GM12878 (cell line): Measurements from ENCODE around the gene HSD17B2. TPM values are rescaled to one million over a fixed set of nuclear protein-coding genes. Genes with fewer than 3 reads are reported as not detected.

Experiments used
- ATAC-seq: fragments of 200-7000 bp; cut with Tn5 transposase; 3 replicates; pipeline ENCODE4 v1.9.1; 2020; ENCODE audit warnings: mild to moderate bottlenecking, moderate library complexity
- BruUV-seq: library from RNA; stranded (reverse); fragments of 400-500 nt; replicated peaks from 2 replicates; lab custom pipeline; 2021; lab: Mats Ljungman, UMichigan
- CTCF ChIA-PET: fragments of 300-600 bp; sonication (Branson Sonifier 250); formaldehyde crosslinking; extraction: SDS; loops from one replicate; lab custom pipeline; 2021; ENCODE audit warnings: inconsistent platforms; lab: Yijun Ruan, JAX
- POLR2A ChIA-PET: fragments of 350-600 bp; formaldehyde crosslinking; extraction: SDS; loops from one replicate; lab custom pipeline; 2021; ENCODE audit warnings: inconsistent platforms; lab: Charles Lee
- RAD21 ChIA-PET: fragments of 300-600 bp; sonication (Branson Sonifier 250); formaldehyde crosslinking; loops from one replicate; lab custom pipeline; 2023; ENCODE audit warnings: antibody characterized with exemption; ENCODE audit not compliant: unreplicated experiment; lab: Charles Lee
- SMC1A ChIA-PET: fragments of 300-600 bp; sonication (Branson Sonifier 250); formaldehyde crosslinking; loops from one replicate; lab custom pipeline; 2023; ENCODE audit not compliant: unreplicated experiment, uncharacterized antibody; lab: Charles Lee
- DNase-seq: peaks from one replicate; pipeline ENCODE4 v3.0.0-alpha.2; 2011; ENCODE audit warnings: low read depth, low spot score
- FAIRE-seq: peaks from 3 replicates; lab custom pipeline; 2011; peaks lifted over from hg19 to GRCh38; lab: Jason Lieb, UNC
- H2AFZ ChIP-seq: 2 replicates; pipeline ENCODE4 v1.6.0; 2011; ENCODE audit warnings: low read depth, low read length, control low read depth; ENCODE audit not compliant: control insufficient read depth
- H3K27ac ChIP-seq: 2 replicates; pipeline ENCODE4 v1.5.1; 2011; ENCODE audit warnings: control low read depth; ENCODE audit not compliant: control insufficient read depth, insufficient read depth
- H3K27me3 ChIP-seq, 2 experiments: replicated peaks in 1 of 2; 2 replicates each; pipeline versions ENCODE4 v1.6.0 to v1.6.1; 2011; ENCODE audit warnings: low read length in 1 of 2; ENCODE audit not compliant: control insufficient read depth in 2 of 2, insufficient read depth in 2 of 2
- H3K36me3 ChIP-seq, 2 experiments: 2 replicates each; pipeline ENCODE4 v1.5.1; 2011; ENCODE audit warnings: low read length in 1 of 2; ENCODE audit not compliant: control insufficient read depth in 2 of 2, insufficient read depth in 2 of 2
- H3K4me1 ChIP-seq: 2 replicates; pipeline ENCODE4 v1.6.1; 2011; ENCODE audit warnings: mild to moderate bottlenecking, low read length, moderate library complexity, mixed read lengths; ENCODE audit not compliant: control insufficient read depth, insufficient read depth
- H3K4me2 ChIP-seq: 2 replicates; pipeline ENCODE4 v1.6.0; 2011; ENCODE audit warnings: control low read depth; ENCODE audit not compliant: control insufficient read depth, insufficient read depth
- H3K4me3 ChIP-seq: fragments of 200-600 bp; sonication (generic); 2 replicates; pipeline ENCODE4 v1.5.1; 2016
- H3K79me2 ChIP-seq: 2 replicates; pipeline ENCODE4 v1.6.0; 2011; ENCODE audit warnings: low read length; ENCODE audit not compliant: control insufficient read depth, insufficient read depth
- H3K9ac ChIP-seq: 2 replicates; pipeline ENCODE4 v1.8.0; 2011; ENCODE audit warnings: low read length, control low read depth, mixed read lengths; ENCODE audit not compliant: control insufficient read depth, insufficient read depth
- H3K9me3 ChIP-seq: replicated peaks from 3 replicates; pipeline ENCODE4 v1.5.1; 2011; ENCODE audit warnings: mild to moderate bottlenecking, low read length; ENCODE audit not compliant: control insufficient read depth, insufficient read depth
- H4K20me1 ChIP-seq: 2 replicates; pipeline ENCODE4 v1.6.0; 2011; ENCODE audit not compliant: control insufficient read depth, insufficient read depth
- DPF2 ChIP-seq: fragments of 450-650 bp; IDR thresholded peaks from 2 replicates; pipeline ENCODE4 v1.6.1; 2017; ENCODE audit warnings: mild to moderate bottlenecking
- EGR1 ChIP-seq, 2 experiments: IDR thresholded peaks; 1 replicate in 1 of 2; 2 replicates in 1 of 2; pipeline ENCODE4 v1.6.1; 2011 to 2012; ENCODE audit warnings: low read depth in 2 of 2, low read length in 2 of 2, borderline replicate concordance in 1 of 2, mild to moderate bottlenecking in 1 of 2, moderate library complexity in 1 of 2
- ETV6 ChIP-seq, 2 experiments: fragments of 450-650 bp in 1 of 2; IDR thresholded peaks in 1 of 2; conservative IDR thresholded peaks in 1 of 2; 2 replicates each; pipeline ENCODE4 v1.6.1; 2014; ENCODE audit warnings: antibody characterized with exemption in 1 of 2, borderline replicate concordance in 1 of 2, low read depth in 1 of 2, mild to moderate bottlenecking in 1 of 2, moderate library complexity in 1 of 2
- NFYB ChIP-seq: IDR thresholded peaks from 2 replicates; pipeline ENCODE4 v1.6.1; 2011; ENCODE audit warnings: low read depth, mild to moderate bottlenecking, low read length, improper control_type of control experiment, moderate library complexity; ENCODE audit not compliant: insufficient read depth
- NR2F1 ChIP-seq: fragments of 450-650 bp; conservative IDR thresholded peaks from 2 replicates; pipeline ENCODE4 v1.6.1; 2017; ENCODE audit warnings: mild to moderate bottlenecking
- NRF1 ChIP-seq: conservative IDR thresholded peaks from 2 replicates; pipeline ENCODE4 v1.6.1; 2011; ENCODE audit warnings: mild to moderate bottlenecking, low read depth, low read length, improper control_type of control experiment
- STAT1 ChIP-seq: fragments of 450-650 bp; conservative IDR thresholded peaks from 2 replicates; pipeline ENCODE4 v1.6.1; 2014; ENCODE audit warnings: antibody characterized with exemption, mild to moderate bottlenecking
- SUZ12 ChIP-seq: fragments of 200-600 bp; sonication (generic); IDR thresholded peaks from one replicate; pipeline ENCODE4 v1.6.1; 2018; ENCODE audit warnings: antibody characterized with exemption, mild to moderate bottlenecking; ENCODE audit not compliant: unreplicated experiment
- WGBS: methylation state at CpG from one replicate; pipeline ENCODE4 v1.1.6; 2016; ENCODE audit warnings: low lambda C conversion rate; ENCODE audit not compliant: insufficient replicate concordance, insufficient coverage; ENCODE audit errors: missing lambda C conversion rate; 5-methylcytosine and 5-hydroxymethylcytosine counted together
- in situ Hi-C: fragments of 300-500 bp; cut with MboI; formaldehyde crosslinking; loops from 9 replicates; pipeline ENCODE4 v1.14.3; 2018; ENCODE audit warnings: mixed read lengths
- intact Hi-C: fragments of 100-400 bp; cut with micrococcal nuclease; formaldehyde crosslinking; loops from one replicate; pipeline ENCODE4 v1.14.2; 2022; ENCODE audit not compliant: unreplicated experiment
- polyA plus RNA-seq, 11 experiments: library from polyadenylated mRNA; depleted of rRNA in 4 of 11; unstranded in 6 of 11; stranded (reverse) in 5 of 11; fragments of >200 nt; fragmentation: Nextera tagmentation in 4 of 11; fragmentation: Illumina TruSeq in 1 of 11; extraction: Ambion mirVana in 4 of 11; extraction: Trizol in 1 of 11; gene quantifications; 1 replicate in 1 of 11; 2 replicates in 10 of 11; pipeline versions ENCODE4 v1.2.1 to v1.2.3, GENCODE V29; 2011 to 2016; ENCODE audit warnings: inconsistent platforms in 2 of 11, missing spikeins in 2 of 11, low read depth in 1 of 11
- total RNA-seq, 4 experiments: library from RNA; depleted of rRNA in 3 of 4; stranded (reverse); fragments of >200 nt in 3 of 4; fragmentation: Illumina TruSeq in 1 of 4; extraction: Trizol in 1 of 4; gene quantifications; 2 replicates each; pipeline versions ENCODE4 v1.2.1 to v1.2.3, GENCODE V29; 2013 to 2021
- TF ChIP-seq, protein P1 (sequence below): fragments of 450-650 bp; IDR thresholded peaks from 2 replicates; pipeline ENCODE4 v1.6.1; 2017; ENCODE audit warnings: low read depth, mild to moderate bottlenecking, moderate library complexity
- TF ChIP-seq, protein P2 (sequence below): IDR thresholded peaks from 2 replicates; pipeline ENCODE4 v1.6.1; 2011; ENCODE audit warnings: borderline replicate concordance, low read depth, mild to moderate bottlenecking, moderate library complexity, mixed read lengths, low read length; ENCODE audit not compliant: insufficient read depth; ENCODE audit errors: extremely low read length
- TF ChIP-seq, protein P3 (sequence below): IDR thresholded peaks from 2 replicates; pipeline ENCODE4 v1.6.1; 2011; ENCODE audit warnings: low read depth, mild to moderate bottlenecking, low read length, moderate library complexity, borderline replicate concordance; ENCODE audit errors: extremely low read depth
- TF ChIP-seq, protein P4 (sequence below): fragments of 450-650 bp; IDR thresholded peaks from 2 replicates; pipeline ENCODE4 v1.6.1; 2017; ENCODE audit warnings: borderline replicate concordance
- TF ChIP-seq, protein P5 (sequence below): fragments of 450-650 bp; IDR thresholded peaks from 2 replicates; pipeline ENCODE4 v1.6.1; 2018; ENCODE audit warnings: borderline replicate concordance, mild to moderate bottlenecking; ENCODE audit not compliant: partially characterized antibody
- TF ChIP-seq, protein P6 (sequence below): IDR thresholded peaks from 2 replicates; pipeline ENCODE4 v1.6.1; 2011; ENCODE audit warnings: low read depth, low read length, improper control_type of control experiment, borderline replicate concordance

The HSD17B2 gene
- total and polyA plus RNA-seq, 10 of the 15 experiments (the other 5 are each of a cell fraction or from before 2014, with no cell fraction given), result not detected

DNA sequence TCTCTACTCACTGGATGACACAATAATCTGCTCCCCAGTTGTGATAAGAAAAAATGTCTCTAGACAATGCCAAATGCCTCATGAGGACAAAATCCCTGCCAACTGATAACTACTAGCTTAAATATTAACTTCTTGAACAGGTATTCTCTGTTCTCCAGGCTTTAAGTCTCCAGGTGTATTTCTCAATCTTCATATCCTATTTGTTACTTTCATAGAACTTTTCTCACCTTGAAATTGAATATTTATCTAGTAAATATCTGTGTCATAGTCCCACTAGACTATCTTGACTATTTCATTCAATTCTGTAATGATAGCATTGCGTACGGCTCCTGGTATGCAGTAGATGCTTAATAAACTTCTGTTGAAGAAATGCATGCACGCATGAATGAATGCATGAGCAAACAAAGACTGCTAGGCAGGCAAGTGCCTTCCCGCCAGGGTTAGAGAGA lies 15.9 kb downstream of the HSD17B2 start (continued):
- TF ChIP-seq, protein P1, sequence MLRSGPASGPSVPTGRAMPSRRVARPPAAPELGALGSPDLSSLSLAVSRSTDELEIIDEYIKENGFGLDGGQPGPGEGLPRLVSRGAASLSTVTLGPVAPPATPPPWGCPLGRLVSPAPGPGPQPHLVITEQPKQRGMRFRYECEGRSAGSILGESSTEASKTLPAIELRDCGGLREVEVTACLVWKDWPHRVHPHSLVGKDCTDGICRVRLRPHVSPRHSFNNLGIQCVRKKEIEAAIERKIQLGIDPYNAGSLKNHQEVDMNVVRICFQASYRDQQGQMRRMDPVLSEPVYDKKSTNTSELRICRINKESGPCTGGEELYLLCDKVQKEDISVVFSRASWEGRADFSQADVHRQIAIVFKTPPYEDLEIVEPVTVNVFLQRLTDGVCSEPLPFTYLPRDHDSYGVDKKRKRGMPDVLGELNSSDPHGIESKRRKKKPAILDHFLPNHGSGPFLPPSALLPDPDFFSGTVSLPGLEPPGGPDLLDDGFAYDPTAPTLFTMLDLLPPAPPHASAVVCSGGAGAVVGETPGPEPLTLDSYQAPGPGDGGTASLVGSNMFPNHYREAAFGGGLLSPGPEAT, result no peak
- TF ChIP-seq, protein P2, sequence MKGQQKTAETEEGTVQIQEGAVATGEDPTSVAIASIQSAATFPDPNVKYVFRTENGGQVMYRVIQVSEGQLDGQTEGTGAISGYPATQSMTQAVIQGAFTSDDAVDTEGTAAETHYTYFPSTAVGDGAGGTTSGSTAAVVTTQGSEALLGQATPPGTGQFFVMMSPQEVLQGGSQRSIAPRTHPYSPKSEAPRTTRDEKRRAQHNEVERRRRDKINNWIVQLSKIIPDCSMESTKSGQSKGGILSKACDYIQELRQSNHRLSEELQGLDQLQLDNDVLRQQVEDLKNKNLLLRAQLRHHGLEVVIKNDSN, result no peak
- TF ChIP-seq NR2F1, result no peak
- no peak for TF ChIP-seq NRF1
- no peak for TF ChIP-seq SUZ12
- TF ChIP-seq, protein P3, sequence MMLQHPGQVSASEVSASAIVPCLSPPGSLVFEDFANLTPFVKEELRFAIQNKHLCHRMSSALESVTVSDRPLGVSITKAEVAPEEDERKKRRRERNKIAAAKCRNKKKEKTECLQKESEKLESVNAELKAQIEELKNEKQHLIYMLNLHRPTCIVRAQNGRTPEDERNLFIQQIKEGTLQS, result no peak

DNA sequence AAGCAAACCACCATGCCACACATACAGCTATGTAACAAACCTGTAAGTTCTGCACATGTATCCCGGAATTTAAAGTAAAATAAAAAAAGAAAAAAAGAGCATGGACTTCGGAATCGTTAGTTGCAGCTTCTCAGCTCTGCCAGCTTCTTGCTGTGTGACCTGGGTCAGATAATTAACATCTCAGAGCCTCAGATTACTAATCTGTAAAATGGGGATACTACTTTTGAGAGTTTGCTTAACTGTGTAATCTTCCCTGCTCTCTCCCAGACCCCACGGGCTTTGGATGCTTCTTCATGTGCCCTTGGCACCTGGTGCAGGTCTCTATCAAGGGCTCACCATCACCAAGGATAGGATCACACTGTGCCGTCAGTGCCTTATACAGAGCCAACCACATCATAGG lies 16.6 kb downstream of the HSD17B2 start:
- POLR2A ChIA-PET, result no interaction called here
- Histone ChIP-seq H4K20me1 (no peaks in the 10 kb centered on the region), H3K79me2 (no peaks in the 10 kb centered on the region), H3K4me3 (no peak overlapping the region), H3K4me2 (no peak overlapping the region), H3K4me1 (no peaks in the 10 kb centered on the region), H3K9ac (no peak overlapping the region), H3K9me3 (no peaks in the 10 kb centered on the region), H2AFZ (no peak overlapping the region), H3K36me3 (no peaks in the 10 kb centered on the region), H3K27me3 (no peaks in the 10 kb centered on the region; a peak in 3 of 4 replicates), H3K27ac (no peak overlapping the region)
- no peak for FAIRE-seq
- RAD21 ChIA-PET, result no interaction called here
- CTCF ChIA-PET, result interaction anchor here (1.7 kb wide), 1 partner anchor 13 kb away, joined by 3 read pairs; no protein-coding TSS in a partner anchor
- SMC1A ChIA-PET, result no interaction called here
- BruUV-seq, result no TSS peak
- no peak for DNase-seq
- intact Hi-C loops, result no loop called here
- 27% methylated on average over 5 of the region's 5 CpGs for WGBS
- in situ Hi-C loops, result no loop called here
- ATAC-seq, result no peak
- TF ChIP-seq, protein P4, sequence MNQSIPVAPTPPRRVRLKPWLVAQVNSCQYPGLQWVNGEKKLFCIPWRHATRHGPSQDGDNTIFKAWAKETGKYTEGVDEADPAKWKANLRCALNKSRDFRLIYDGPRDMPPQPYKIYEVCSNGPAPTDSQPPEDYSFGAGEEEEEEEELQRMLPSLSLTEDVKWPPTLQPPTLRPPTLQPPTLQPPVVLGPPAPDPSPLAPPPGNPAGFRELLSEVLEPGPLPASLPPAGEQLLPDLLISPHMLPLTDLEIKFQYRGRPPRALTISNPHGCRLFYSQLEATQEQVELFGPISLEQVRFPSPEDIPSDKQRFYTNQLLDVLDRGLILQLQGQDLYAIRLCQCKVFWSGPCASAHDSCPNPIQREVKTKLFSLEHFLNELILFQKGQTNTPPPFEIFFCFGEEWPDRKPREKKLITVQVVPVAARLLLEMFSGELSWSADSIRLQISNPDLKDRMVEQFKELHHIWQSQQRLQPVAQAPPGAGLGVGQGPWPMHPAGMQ, result no peak
- no peak for TF ChIP-seq ETV6 (conservative IDR thresholded peaks at IDR 0.05 in 1 of 2, IDR thresholded peaks at IDR 0.05 in 1 of 2; ENCODE audit: borderline replicate concordance in 1 of 2, low read depth in 1 of 2)
- no peak for TF ChIP-seq EGR1 (IDR thresholded peaks at IDR 0.05; ENCODE audit: borderline replicate concordance in 1 of 2, low read depth in 2 of 2, low read length in 2 of 2)
- TF ChIP-seq, protein P5, sequence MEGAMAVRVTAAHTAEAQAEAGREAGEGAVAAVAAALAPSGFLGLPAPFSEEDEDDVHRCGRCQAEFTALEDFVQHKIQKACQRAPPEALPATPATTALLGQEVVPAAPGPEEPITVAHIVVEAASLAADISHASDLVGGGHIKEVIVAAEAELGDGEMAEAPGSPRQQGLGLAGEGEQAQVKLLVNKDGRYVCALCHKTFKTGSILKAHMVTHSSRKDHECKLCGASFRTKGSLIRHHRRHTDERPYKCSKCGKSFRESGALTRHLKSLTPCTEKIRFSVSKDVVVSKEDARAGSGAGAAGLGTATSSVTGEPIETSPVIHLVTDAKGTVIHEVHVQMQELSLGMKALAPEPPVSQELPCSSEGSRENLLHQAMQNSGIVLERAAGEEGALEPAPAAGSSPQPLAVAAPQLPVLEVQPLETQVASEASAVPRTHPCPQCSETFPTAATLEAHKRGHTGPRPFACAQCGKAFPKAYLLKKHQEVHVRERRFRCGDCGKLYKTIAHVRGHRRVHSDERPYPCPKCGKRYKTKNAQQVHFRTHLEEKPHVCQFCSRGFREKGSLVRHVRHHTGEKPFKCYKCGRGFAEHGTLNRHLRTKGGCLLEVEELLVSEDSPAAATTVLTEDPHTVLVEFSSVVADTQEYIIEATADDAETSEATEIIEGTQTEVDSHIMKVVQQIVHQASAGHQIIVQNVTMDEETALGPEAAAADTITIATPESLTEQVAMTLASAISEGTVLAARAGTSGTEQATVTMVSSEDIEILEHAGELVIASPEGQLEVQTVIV, result no peak
- TF ChIP-seq NFYB, result no peak
- TF ChIP-seq DPF2, result no peak
- no peak for TF ChIP-seq STAT1
- TF ChIP-seq, protein P6, sequence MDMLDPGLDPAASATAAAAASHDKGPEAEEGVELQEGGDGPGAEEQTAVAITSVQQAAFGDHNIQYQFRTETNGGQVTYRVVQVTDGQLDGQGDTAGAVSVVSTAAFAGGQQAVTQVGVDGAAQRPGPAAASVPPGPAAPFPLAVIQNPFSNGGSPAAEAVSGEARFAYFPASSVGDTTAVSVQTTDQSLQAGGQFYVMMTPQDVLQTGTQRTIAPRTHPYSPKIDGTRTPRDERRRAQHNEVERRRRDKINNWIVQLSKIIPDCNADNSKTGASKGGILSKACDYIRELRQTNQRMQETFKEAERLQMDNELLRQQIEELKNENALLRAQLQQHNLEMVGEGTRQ, result no peak
